Spleen (tissue), 11 donors: ENCODE results near the gene ARL15. TPM values are rescaled to one million over a fixed set of nuclear protein-coding genes. Genes with fewer than 3 reads are reported as not detected.

Source experiments
- DNase-seq: peaks from one replicate; pipeline ENCODE4 v3.0.0-alpha.2; 2020
- H3K27ac ChIP-seq, 8 donors: fragments of 200-600 bp; sonication (generic) in 7 of 8; 1 replicate in 4 of 8; 2 replicates in 4 of 8; pipeline versions ENCODE4 v1.5.0 to v1.8.0; 2016 to 2021; ENCODE audit warnings: inconsistent platforms in 4 of 8, mild to moderate bottlenecking in 4 of 8, moderate library complexity in 1 of 8
- H3K27me3 ChIP-seq, 7 donors: fragments of 200-600 bp; sonication (generic) in 6 of 7; replicated peaks in 1 of 7; 1 replicate in 4 of 7; 2 replicates in 3 of 7; pipeline versions ENCODE4 v1.5.0 to v1.8.0; 2016 to 2021; ENCODE audit warnings: inconsistent platforms in 3 of 7, mild to moderate bottlenecking in 1 of 7
- H3K36me3 ChIP-seq, 6 donors: fragments of 200-600 bp; sonication (generic) in 5 of 6; 1 replicate in 4 of 6; 2 replicates in 2 of 6; pipeline versions ENCODE4 v1.5.0 to v1.8.0; 2016 to 2021; ENCODE audit warnings: inconsistent platforms in 2 of 6
- H3K4me1 ChIP-seq, 6 donors: fragments of 200-600 bp; sonication (generic) in 5 of 6; 1 replicate in 3 of 6; 2 replicates in 3 of 6; pipeline versions ENCODE4 v1.5.0 to v1.8.0; 2016 to 2021; ENCODE audit warnings: inconsistent platforms in 3 of 6
- H3K4me3 ChIP-seq, 8 donors: fragments of 200-600 bp; sonication (generic) in 7 of 8; 1 replicate in 4 of 8; 2 replicates in 4 of 8; pipeline versions ENCODE4 v1.5.0 to v1.8.0; 2016 to 2021; ENCODE audit warnings: inconsistent platforms in 4 of 8, mild to moderate bottlenecking in 4 of 8, moderate library complexity in 2 of 8
- H3K9me3 ChIP-seq, 8 donors: fragments of 200-600 bp; sonication (generic) in 7 of 8; 1 replicate in 4 of 8; 2 replicates in 4 of 8; pipeline versions ENCODE4 v1.5.0 to v1.8.0; 2016 to 2021; ENCODE audit warnings: inconsistent platforms in 4 of 8
- CTCF ChIP-seq, 11 experiments: fragments of 200-600 bp in 7 of 11; fragments of 450-650 bp in 4 of 11; sonication (generic) in 4 of 11; IDR thresholded peaks in 8 of 11; conservative IDR thresholded peaks in 3 of 11; 1 replicate in 7 of 11; 2 replicates in 4 of 11; pipeline versions ENCODE4 v1.4.0 to v1.8.0; 2016 to 2021; ENCODE audit warnings: antibody characterized with exemption in 11 of 11, inconsistent platforms in 4 of 11, mild to moderate bottlenecking in 1 of 11
- POLR2A ChIP-seq, 3 donors: fragments of 450-650 bp; IDR thresholded peaks; one replicate each; pipeline ENCODE4 v1.5.1; 2017; ENCODE audit warnings: antibody characterized with exemption in 3 of 3, mild to moderate bottlenecking in 1 of 3
- POLR2AphosphoS5 ChIP-seq, 3 donors: sonication (generic); formaldehyde crosslinking; IDR thresholded peaks; one replicate each; pipeline ENCODE4 v1.5.1; 2017; ENCODE audit warnings: antibody characterized with exemption in 3 of 3
- WGBS, 5 donors: extraction: QIAGEN DNeasy Blood & Tissue Kit in 3 of 5; methylation state at CpG; one replicate each; pipeline versions ENCODE4 v1.1.5 to v1.1.7; 2013 to 2018; 5-methylcytosine and 5-hydroxymethylcytosine counted together
- intact Hi-C: fragments of 100-400 bp; cut with DNase I; formaldehyde crosslinking; loops from one replicate; pipeline ENCODE4 v1.15.0; 2023; ENCODE audit warnings: low total_unique reads
- polyA plus RNA-seq, 3 donors: library from polyadenylated mRNA; stranded (reverse); fragments of 200-250 nt; gene quantifications; one replicate each; pipeline ENCODE4 v1.2.1, GENCODE V29; 2013
- total RNA-seq, 7 donors: library from RNA; depleted of rRNA in 3 of 7; stranded (reverse); fragments of >200 nt in 3 of 7; fragmentation: NEBNext Ultra II Directional in 4 of 7; extraction: Animal tissue kit (Norgen Biotek cat#: 25700) in 4 of 7; gene quantifications; one replicate each; pipeline versions ENCODE4 v1.1.0 to v1.2.1, GENCODE V29; 2016 to 2021
- donor health status: healthy with polysubstance abuse.
- donor health status: DM: no; HTN: no; CAD: no; lungs with moderate emphysema.
- donor health status: DM: no; HTN: no; CAD: no.
- donor health status: Bipolar disorder and iron deficiency.
- donor health status: healthy.
- donor health status: DM: no; HTN: no; CAD: no.
- donor health status: DM: yes; HTN: yes; CAD: no.

The ARL15 gene
- total and polyA plus RNA-seq, 10 donors, result 6.3 to 70.2 (median 37.1) TPM

GRCh38 chr5:54094706-54095105 is 215.7 kb downstream of the ARL15 start:
- DNase-seq, result no peak
- no peaks in the 10 kb centered on the region for H3K9me3 ChIP-seq
- no peak overlapping the region for H3K27ac ChIP-seq
- no peak overlapping the region for H3K4me3 ChIP-seq
- H3K4me1 ChIP-seq, result no peaks in the 10 kb centered on the region
- H3K36me3 ChIP-seq, result peaks cover 0 to 6% (median 0%) of the 10 kb centered on the region in 6 donors
- intact Hi-C loops, result no loop called here
- TF ChIP-seq POLR2A (IDR thresholded peaks at IDR 0.05) (no peak), CTCF (IDR thresholded peaks at IDR 0.05 in 8 of 11, conservative IDR thresholded peaks at IDR 0.05 in 3 of 11) (no peak), POLR2AphosphoS5 (IDR thresholded peaks at IDR 0.05) (no peak)
- H3K27me3 ChIP-seq, result no peaks in the 10 kb centered on the region
- 91 to 99% (median 96%) methylated on average over 2 of the region's 2 CpGs for WGBS, 5 donors

- 74 to 90% (median 85%) methylated on average over 2 of the region's 2 CpGs for WGBS, 5 donors
- no peak for TF ChIP-seq POLR2AphosphoS5 (IDR thresholded peaks at IDR 0.05)
- TF ChIP-seq CTCF (IDR thresholded peaks at IDR 0.05 in 8 of 11, conservative IDR thresholded peaks at IDR 0.05 in 3 of 11), result no peak
- no peak for TF ChIP-seq POLR2A (IDR thresholded peaks at IDR 0.05)
- DNase-seq, result no peak
- H3K27ac ChIP-seq, result no peak overlapping the region
- no peaks in the 10 kb centered on the region for H3K9me3 ChIP-seq
- H3K27me3 ChIP-seq, result no peaks in the 10 kb centered on the region
- no peak overlapping the region for H3K4me3 ChIP-seq
- no peaks in the 10 kb centered on the region for H3K4me1 ChIP-seq
- peaks cover 0 to 6% (median 0%) of the 10 kb centered on the region in 6 donors for H3K36me3 ChIP-seq
- intact Hi-C loops, result no loop called here
Observed at GRCh38 chr5:54093861-54094260, 216.5 kb downstream of the ARL15 start.

- intact Hi-C loops, result no loop called here
- no peak for TF ChIP-seq CTCF (IDR thresholded peaks at IDR 0.05 in 8 of 11, conservative IDR thresholded peaks at IDR 0.05 in 3 of 11)
- no peak for TF ChIP-seq POLR2A (IDR thresholded peaks at IDR 0.05)
- TF ChIP-seq POLR2AphosphoS5 (IDR thresholded peaks at IDR 0.05), result no peak
- Histone ChIP-seq H3K27ac (no peak overlapping the region), H3K9me3 (no peaks in the 10 kb centered on the region), H3K4me1 (no peaks in the 10 kb centered on the region), H3K4me3 (no peak overlapping the region), H3K36me3 (peaks cover 0 to 6% (median 0%) of the 10 kb centered on the region in 6 donors), H3K27me3 (no peaks in the 10 kb centered on the region)
- DNase-seq, result no peak
- 91 to 100% (median 92%) methylated on average over 1 of the region's 1 CpG for whole genome bisulfite sequencing, 5 donors
Observed at GRCh38 chr5:54093081-54093492, 217.3 kb downstream of the ARL15 start.

- Histone ChIP-seq H3K4me1 (no peaks in the 10 kb centered on the region), H3K27me3 (no peaks in the 10 kb centered on the region), H3K36me3 (peaks cover 0 to 6% (median 0%) of the 10 kb centered on the region in 6 donors), H3K9me3 (no peaks in the 10 kb centered on the region), H3K27ac (no peak overlapping the region), H3K4me3 (no peak overlapping the region)
- WGBS, 5 donors, result 87 to 96% (median 93%) methylated on average over 9 of the region's 9 CpGs
- intact Hi-C loops, result no loop called here
- DNase-seq, result no peak
- TF ChIP-seq CTCF (IDR thresholded peaks at IDR 0.05 in 8 of 11, conservative IDR thresholded peaks at IDR 0.05 in 3 of 11) (no peak), POLR2A (IDR thresholded peaks at IDR 0.05) (no peak), POLR2AphosphoS5 (IDR thresholded peaks at IDR 0.05) (no peak)
Observed at GRCh38 chr5:54091307-54092130, 218.9 kb downstream of the ARL15 start.
